Fibroblast of skin of left quadriceps (primary cell): ENCODE measurements around the gene TMC5.
"Not testable (repeated sequence)": the region's sequence is repeated elsewhere in the genome, so short reads cannot be mapped to it uniquely, and the experiment has no call there.

Experiments used
- DNase-seq, 2 experiments: peaks; one replicate each; pipeline ENCODE4 v3.0.0-alpha.2; 2013; ENCODE audit warnings: low read depth in 2 of 2

Gene TMC5

DNA sequence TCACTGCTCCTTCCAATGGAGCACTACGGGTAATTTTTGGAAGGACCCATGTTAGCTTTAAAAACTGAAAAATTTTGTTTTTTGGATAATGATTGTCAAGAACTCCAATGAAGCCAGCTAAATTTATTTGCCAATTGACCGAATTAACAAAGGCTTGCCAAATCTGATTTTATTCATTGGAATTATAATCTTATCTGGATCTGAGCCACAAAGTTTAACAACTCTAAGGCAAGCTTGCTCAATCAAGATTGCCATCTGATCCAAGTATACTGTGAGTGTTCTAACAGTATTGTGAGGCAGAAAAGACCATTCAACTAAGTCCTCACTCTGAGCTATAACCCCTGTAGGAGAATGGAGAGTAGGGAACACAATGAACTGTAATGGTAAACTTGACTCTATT, 20.3 kb upstream of the TMC5 start:
- not testable (repeated sequence) for DNase-seq

DNA sequence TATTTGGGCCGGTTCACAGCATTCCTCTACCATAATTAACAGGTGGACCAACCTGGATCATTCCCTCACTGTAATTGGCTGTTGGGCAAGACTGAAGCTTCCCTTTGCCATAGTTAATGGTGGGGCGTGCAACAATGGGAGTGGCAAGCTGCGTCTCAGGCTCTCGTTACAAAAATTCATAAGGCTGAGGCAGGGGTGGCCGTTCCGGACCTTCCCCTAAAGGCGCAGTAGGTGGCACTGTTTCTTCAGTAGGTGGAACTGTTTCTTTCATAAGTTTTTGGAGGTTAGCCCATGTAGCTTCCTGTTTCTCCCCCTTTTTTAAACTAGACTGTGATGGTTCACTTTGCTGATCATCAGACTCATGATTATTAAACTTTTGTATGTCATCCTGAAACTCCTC, 17.0 kb upstream of the TMC5 start:
- DNase-seq = no peak

GRCh38 chr16:19406891-19407491, 10.7 kb upstream of the TMC5 start:
- no peak for DNase-seq

GRCh38 chr16:19410435-19411171, 7.1 kb upstream of the TMC5 start:
- DNase-seq = no peak

DNA sequence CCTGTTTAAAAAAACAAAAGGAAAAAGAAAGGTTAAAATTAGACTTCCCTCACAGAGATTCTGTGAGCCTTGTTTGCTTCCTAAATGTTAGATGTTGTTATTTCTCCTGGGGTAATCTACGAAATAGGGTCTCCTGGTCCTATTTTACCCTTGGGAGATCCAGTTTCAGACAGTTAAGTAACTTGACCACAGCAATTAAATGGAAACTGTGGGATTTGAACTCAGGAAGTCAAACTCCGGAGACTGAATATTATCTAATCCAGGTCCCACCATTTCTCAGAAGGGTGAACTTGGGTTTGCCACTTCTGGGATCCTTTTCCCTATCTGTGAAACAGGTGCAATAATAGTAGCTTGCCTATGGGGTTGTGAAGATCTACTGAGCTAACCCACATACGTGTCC, 6.4 kb upstream of the TMC5 start:
- DNase-seq = no peak

- not testable (repeated sequence) for DNase-seq
Measured at GRCh38 chr16:19412055-19412454, 5.6 kb upstream of the TMC5 start.

- no peak for DNase-seq
Measured at GRCh38 chr16:19415461-19415860, 2.2 kb upstream of the TMC5 start.

GRCh38 chr16:19415918-19416317, 1.8 kb upstream of the TMC5 start:
- DNase-seq = no peak

DNA sequence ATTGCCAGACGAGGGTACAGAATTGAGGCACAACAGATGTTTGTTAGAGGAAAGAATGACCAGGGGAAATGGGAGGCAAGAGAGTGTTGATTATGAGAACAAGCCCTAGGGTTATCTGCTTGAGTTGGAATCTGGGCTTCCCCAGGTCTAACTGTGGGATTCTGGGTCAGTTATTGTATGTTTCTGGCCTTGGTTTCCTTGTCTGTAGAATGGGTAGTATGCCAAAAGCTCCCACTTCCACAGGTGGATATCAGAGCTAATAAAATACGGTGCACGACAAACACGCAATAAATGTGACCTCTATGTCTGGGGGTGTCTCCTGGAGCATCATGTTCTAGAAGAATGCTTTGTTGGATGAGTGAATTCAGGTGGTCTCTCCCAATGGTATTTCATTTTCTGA, 517 bp downstream of the TMC5 start:
- DNase-seq = no peak

GRCh38 chr16:19419698-19420075, 2.0 kb downstream of the TMC5 start:
- DNase-seq = no peak

DNA sequence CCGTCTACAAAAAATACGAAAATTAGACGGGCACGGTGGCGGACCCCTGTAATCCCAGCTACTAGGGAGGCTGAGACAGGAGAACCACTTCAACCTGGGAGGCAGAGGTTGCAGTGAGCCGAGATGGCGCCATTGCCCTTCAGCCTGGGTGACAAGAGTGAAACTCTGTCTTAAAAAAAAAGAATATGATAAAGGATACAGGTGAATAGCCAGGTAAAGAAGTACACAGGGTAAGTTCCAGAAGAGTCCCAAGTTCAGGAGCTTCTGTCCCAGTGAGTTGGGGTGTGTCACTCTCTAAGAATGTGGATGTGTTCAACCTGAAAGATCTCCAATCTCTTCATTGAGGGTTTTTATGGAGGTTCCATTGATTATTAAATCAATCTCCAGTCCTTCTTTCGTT, 6.8 kb downstream of the TMC5 start:
- DNase-seq = no peak

GRCh38 chr16:19430345-19430744, 12.7 kb downstream of the TMC5 start:
- DNase-seq = no peak

DNA sequence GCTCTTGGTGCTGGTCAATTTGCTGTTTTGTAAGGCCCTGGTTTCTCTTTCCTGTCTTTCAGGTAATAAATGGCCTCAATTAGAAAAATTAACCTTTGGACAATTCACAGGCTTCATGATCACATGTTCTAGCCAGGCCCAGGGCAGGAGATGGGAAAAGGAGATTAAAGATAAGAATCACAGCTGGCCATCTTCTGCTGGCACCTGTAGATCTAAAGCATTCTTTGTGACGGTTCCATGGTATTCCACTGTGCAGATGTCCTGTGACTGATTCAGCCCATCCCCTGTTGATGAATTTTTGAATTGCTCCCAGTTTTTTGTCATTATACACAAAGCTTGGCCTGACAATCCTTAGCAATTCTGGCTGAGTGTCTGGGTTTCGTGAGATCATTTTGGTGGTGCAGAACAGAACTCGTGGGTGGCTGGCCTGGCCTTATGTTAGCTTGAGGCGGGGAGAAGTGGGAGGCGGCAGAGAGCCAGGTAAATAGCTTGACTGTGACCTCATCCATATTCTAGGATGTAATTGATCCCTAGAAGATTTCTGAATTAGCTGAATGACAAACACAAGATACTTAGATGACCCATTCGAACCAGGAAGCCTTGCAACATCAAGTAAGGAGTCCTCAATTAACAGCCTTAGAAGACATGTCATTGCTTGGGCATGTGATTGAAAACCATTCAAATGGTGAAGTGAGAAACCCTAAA, 14.1 kb downstream of the TMC5 start:
- no peak for DNase-seq

GRCh38 chr16:19432429-19432828, 14.7 kb downstream of the TMC5 start:
- DNase-seq = no peak

- DNase-seq = no peak
Measured at GRCh38 chr16:19434584-19434983, 16.9 kb downstream of the TMC5 start.

DNA sequence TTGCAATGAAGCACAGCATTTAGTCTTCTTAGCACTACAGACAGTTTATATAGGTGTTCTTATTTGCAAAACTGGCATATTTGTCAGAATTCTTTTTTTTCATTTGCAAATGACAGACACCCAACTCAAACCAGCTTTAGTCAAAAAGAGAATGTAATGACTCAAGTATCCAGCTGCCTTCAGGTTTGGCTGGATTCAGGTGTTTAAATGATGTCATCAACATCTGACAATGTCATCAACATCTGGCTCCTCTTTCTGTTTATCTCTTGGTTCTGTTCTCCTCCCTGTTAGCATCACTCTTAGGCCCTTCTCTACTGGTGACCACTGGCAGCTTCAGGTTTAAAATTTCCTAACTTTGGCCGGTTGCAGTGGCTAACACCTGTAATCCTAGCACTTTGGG, 18.9 kb downstream of the TMC5 start:
- no peak for DNase-seq

GRCh38 chr16:19437280-19437679, 19.6 kb downstream of the TMC5 start:
- DNase-seq = no peak

DNA sequence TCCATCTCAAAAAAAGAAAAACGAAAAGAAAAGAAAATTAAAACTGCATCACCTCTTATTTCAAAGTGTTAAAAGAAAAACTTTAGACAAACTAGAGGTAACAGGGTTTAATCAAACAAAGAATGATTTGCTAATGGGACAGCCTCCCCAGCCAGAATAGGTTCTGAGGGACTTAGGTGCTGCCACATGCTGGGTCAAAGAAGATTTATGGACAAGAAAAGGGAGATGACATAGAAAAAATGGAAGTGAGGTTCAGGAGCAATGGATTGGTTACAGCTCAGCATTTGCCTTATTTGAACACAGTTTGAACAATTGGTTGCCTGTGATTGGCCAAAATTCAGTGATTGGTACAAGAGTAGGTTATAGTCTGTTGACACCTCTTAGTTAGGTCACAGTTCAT, 21.1 kb downstream of the TMC5 start:
- DNase-seq = no peak

DNA sequence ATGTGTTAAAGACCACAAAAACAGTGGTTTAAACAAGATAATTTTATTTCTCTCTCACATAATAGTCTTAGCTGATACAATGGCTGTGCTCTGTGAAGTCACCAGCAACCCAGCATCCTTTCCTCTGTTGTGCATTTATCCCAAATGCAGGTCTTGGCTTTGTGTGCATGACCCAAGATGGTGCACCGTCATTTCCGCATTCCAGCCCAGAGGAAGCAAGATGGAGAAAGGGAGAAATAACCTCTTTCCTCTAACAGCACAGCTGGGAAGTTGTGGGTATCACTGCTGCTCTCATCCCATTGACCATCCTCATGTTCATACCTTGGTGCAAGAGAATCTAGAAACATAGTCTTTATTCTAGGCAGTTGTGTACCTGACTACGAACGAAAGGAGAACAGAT, 21.8 kb downstream of the TMC5 start:
- no peak for DNase-seq

DNA sequence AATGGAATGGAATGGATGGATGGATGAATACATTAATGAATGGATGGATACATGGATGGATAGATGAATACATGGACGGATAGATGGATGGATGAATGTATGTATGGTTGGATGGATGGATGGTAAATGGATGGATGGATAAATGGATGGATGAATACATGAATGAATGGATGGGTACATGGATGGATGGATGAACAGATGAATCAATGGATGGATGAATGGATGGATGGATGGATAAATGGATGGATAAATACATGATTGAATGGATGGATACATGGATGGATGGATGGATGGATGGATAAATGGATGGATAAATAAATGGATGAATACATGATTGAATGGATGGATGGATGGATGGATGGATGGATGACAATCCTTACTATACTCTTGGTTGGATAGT, 26.0 kb downstream of the TMC5 start:
- no peak for DNase-seq

DNA sequence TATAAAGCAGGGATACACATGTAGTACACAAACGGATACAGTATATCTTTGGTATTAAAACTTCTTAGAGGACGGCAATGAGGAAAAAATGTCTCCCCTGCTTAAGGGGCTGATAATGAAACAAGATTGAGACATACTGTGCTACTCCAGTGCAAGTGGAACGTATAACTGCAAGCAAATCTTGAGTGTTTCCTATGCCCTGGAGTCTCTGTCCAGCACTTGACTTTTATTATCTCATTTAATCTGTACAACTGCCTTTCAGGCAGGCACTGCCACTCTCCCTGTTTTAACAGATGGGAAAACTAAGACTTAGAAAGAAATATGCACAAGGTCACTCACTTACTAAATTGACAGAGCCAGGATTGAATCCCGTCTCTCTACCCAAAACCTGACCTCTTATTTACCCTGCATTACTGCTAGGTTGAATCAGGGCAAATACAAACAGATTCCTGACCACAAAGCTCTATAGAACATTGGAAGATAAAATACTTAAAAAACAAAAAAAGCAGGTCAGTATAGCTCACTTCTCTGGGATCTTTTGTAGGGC, 28.7 kb downstream of the TMC5 start:
- no peak for DNase-seq

DNA sequence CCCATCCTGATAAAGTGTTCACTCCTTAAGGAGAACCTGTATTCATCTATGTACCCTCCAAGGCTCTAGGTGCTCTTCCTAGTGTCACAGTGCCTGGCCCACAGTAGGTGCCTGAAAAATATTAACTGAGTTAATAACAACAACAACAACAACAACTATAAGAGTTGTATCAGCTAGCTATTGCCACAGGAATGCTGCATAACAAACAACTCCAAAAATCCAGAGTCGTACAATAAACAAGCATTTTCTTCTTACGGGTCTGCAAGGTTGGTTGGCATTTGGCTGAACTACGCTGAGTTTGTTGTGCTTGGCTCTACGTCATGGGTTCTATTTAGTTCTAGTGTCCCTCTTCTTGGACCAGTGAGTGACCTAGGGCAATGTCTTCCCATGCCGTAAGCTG, 29.2 kb downstream of the TMC5 start:
- no peak for DNase-seq

DNA sequence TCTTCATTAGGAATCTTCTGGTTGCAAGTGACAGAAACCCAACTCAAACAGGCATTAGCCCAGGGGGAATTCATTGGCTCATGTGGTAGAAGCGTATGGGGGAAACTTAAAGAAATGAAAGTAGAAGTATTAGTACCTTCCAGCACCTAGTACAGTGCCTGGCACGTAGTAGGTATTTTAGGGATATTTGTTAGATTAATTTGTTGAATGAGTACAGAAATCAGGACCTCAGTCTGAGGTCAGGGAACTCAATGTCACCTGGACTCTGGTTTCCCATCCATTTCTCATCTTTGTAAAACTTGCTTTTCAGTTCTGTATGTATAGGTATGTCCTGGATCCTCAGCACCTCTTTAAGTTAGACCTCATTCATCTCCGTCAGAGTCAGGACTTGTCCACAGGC, 32.5 kb downstream of the TMC5 start:
- no peak for DNase-seq
